ENCODE data around the gene NFIB. TPM values are rescaled to one million over a fixed set of nuclear protein-coding genes. Genes with fewer than 3 reads are reported as not detected.

Gene NFIB
- total and polyA plus RNA-seq, 2 donors (not counting 3 experiments of a cell fraction or from before 2014, with no cell fraction given) = 26.4 to 174 TPM

- peaks cover 47% of the 10 kb centered on the region for H3K79me2 ChIP-seq (ENCODE audit: control insufficient read depth, insufficient read depth, low read length)
These were observed 149.0 kb downstream of the NFIB start for GRCh38 chr9:14164908-14165307.

GRCh38 chr9:14159440-14160216 is 154.3 kb downstream of the NFIB start:
- Histone ChIP-seq H3K27me3 (ENCODE audit: control insufficient read depth in 2 of 2, insufficient read depth in 2 of 2, low read length in 2 of 2) (no peaks in the 10 kb centered on the region), H3K9ac (replicated peaks; ENCODE audit: extremely low read depth, insufficient read depth, low read length) (no peak overlapping the region), H3K79me2 (ENCODE audit: control insufficient read depth, insufficient read depth, low read length) (peaks cover 44% of the 10 kb centered on the region), H3K4me2 (ENCODE audit: insufficient read depth, low read length) (no peak overlapping the region), H3K9me1 (replicated peaks; ENCODE audit: control insufficient read depth, extremely low read depth, insufficient read depth, low read length) (no peaks in the 10 kb centered on the region), H3K27ac (ENCODE audit: insufficient read depth, low read depth, low read length) (no peak overlapping the region), H2AFZ (ENCODE audit: low read depth, low read length) (no peak overlapping the region), H3K36me3 (ENCODE audit: control insufficient read depth in 2 of 2, extremely low read depth in 1 of 2, insufficient read depth in 2 of 2, low read length in 2 of 2) (peaks cover 0 to 2% of the 10 kb centered on the region in 2 experiments), H4K20me1 (replicated peaks; ENCODE audit: control insufficient read depth, extremely low read depth, insufficient read depth, low read length) (no peaks in the 10 kb centered on the region), H3K9me3 (replicated peaks; ENCODE audit: control insufficient read depth, insufficient read depth, low read length) (no peaks in the 10 kb centered on the region), H3K4me1 (ENCODE audit: control insufficient read depth, extremely low read depth, insufficient read depth, low read length) (peaks cover 45% of the 10 kb centered on the region), H3K4me3 (replicated peaks in 1 of 3; ENCODE audit: insufficient read depth in 1 of 3, low read depth in 1 of 3, low read length in 3 of 3) (no peak overlapping the region)
- no TSS peak for BruUV-seq (replicated peaks)
- CTCF ChIA-PET = interaction anchor here (1.5 kb wide), 1 partner anchor 732 kb away, joined by 3 read pairs; no protein-coding TSS in a partner anchor
- no peak for DNase-seq (ENCODE audit: low read depth, low spot score)
- POLR2A ChIA-PET = no interaction called here
- no peak for FAIRE-seq
- dilution Hi-C loops (cut with MboI; ENCODE audit: extremely low pct_ligation_motif_present, low sequenced_read_pairs) (no loop called here), intact Hi-C loops (cut with micrococcal nuclease) (loop anchor here (5.0 to 10.0 kb wide), 2 partner anchors 53 to 75 kb away; no protein-coding TSS in a partner anchor)
- TF ChIP-seq MYC (IDR thresholded peaks at IDR 0.05; ENCODE audit: low read depth, low read length) = no peak
- no peak for TF ChIP-seq JUN (IDR thresholded peaks at IDR 0.05; ENCODE audit: borderline replicate concordance, insufficient read depth, insufficient read length, low read depth)
- no peak for TF ChIP-seq POLR2AphosphoS5 (IDR thresholded peaks at IDR 0.05; ENCODE audit: insufficient read depth, low read depth, low read length)
- TF ChIP-seq, protein P1, sequence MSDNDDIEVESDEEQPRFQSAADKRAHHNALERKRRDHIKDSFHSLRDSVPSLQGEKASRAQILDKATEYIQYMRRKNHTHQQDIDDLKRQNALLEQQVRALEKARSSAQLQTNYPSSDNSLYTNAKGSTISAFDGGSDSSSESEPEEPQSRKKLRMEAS (IDR thresholded peaks at IDR 0.05; ENCODE audit: insufficient read depth, insufficient read length) = no peak
- TF ChIP-seq EZH2 (IDR thresholded peaks at IDR 0.05; ENCODE audit: borderline replicate concordance, low read depth, low read length, severe bottlenecking) = no peak
- no peak for TF ChIP-seq FOS (IDR thresholded peaks at IDR 0.05; ENCODE audit: borderline replicate concordance, insufficient read depth, low read length)
- TF ChIP-seq CTCF (IDR thresholded peaks at IDR 0.05; ENCODE audit: extremely low read depth in 1 of 2, insufficient read depth in 1 of 2, low read depth in 1 of 2, low read length in 2 of 2) = no peak
- TF ChIP-seq GATA2 (IDR thresholded peaks at IDR 0.05; ENCODE audit: insufficient read depth, insufficient read length, low read depth, low read length) = no peak
- no peak for TF ChIP-seq POLR2A (IDR thresholded peaks at IDR 0.05; ENCODE audit: low read depth, low read length)

More at GRCh38 chr9:14164908-14165307, 149.0 kb downstream of the NFIB start:
- Histone ChIP-seq H2AFZ (ENCODE audit: low read depth, low read length) (no peak overlapping the region), H4K20me1 (replicated peaks; ENCODE audit: control insufficient read depth, extremely low read depth, insufficient read depth, low read length) (no peaks in the 10 kb centered on the region), H3K9me3 (replicated peaks; ENCODE audit: control insufficient read depth, insufficient read depth, low read length) (no peaks in the 10 kb centered on the region), H3K9me1 (replicated peaks; ENCODE audit: control insufficient read depth, extremely low read depth, insufficient read depth, low read length) (no peaks in the 10 kb centered on the region), H3K27me3 (ENCODE audit: control insufficient read depth in 2 of 2, insufficient read depth in 2 of 2, low read length in 2 of 2) (no peaks in the 10 kb centered on the region), H3K27ac (ENCODE audit: insufficient read depth, low read depth, low read length) (no peak overlapping the region), H3K4me2 (ENCODE audit: insufficient read depth, low read length) (no peak overlapping the region), H3K36me3 (ENCODE audit: control insufficient read depth in 2 of 2, extremely low read depth in 1 of 2, insufficient read depth in 2 of 2, low read length in 2 of 2) (peaks cover 0 to 4% of the 10 kb centered on the region in 2 experiments), H3K4me1 (ENCODE audit: control insufficient read depth, extremely low read depth, insufficient read depth, low read length) (peaks cover 3% of the 10 kb centered on the region), H3K9ac (replicated peaks; ENCODE audit: extremely low read depth, insufficient read depth, low read length) (no peak overlapping the region), H3K4me3 (replicated peaks in 1 of 3; ENCODE audit: insufficient read depth in 1 of 3, low read depth in 1 of 3, low read length in 3 of 3) (no peak overlapping the region)
- DNase-seq (ENCODE audit: low read depth, low spot score) (no peak), FAIRE-seq (no peak)
- dilution Hi-C loops (cut with MboI; ENCODE audit: extremely low pct_ligation_motif_present, low sequenced_read_pairs) = no loop called here
- ChIA-PET POLR2A (no interaction called here), CTCF (interaction anchor here (1.1 kb wide), 1 partner anchor 39 kb away, joined by 3 read pairs; no protein-coding TSS in a partner anchor)
- TF ChIP-seq GATA2 (IDR thresholded peaks at IDR 0.05; ENCODE audit: insufficient read depth, insufficient read length, low read depth, low read length) (no peak), JUN (IDR thresholded peaks at IDR 0.05; ENCODE audit: borderline replicate concordance, insufficient read depth, insufficient read length, low read depth) (no peak), EZH2 (IDR thresholded peaks at IDR 0.05; ENCODE audit: borderline replicate concordance, low read depth, low read length, severe bottlenecking) (no peak), MYC (IDR thresholded peaks at IDR 0.05; ENCODE audit: low read depth, low read length) (no peak), POLR2AphosphoS5 (IDR thresholded peaks at IDR 0.05; ENCODE audit: insufficient read depth, low read depth, low read length) (no peak), POLR2A (IDR thresholded peaks at IDR 0.05; ENCODE audit: low read depth, low read length) (no peak)
- BruUV-seq (replicated peaks) = no TSS peak
- intact Hi-C loops (cut with micrococcal nuclease) = no loop called here

All from endothelial cell of umbilical vein (primary cell).